HepG2 (cell line): ENCODE measurements around the gene PAQR7. TPM values are rescaled to one million over a fixed set of nuclear protein-coding genes. Genes with fewer than 3 reads are reported as not detected.

Experiments
- CC2D1A ChIP-seq: sonication (generic); formaldehyde crosslinking; IDR thresholded peaks from 2 replicates; pipeline ENCODE4 v1.8.1; 2023; ENCODE audit warnings: mild to moderate bottlenecking, missing genetic modification reagents
- HMG20B ChIP-seq: conservative IDR thresholded peaks from 2 replicates; pipeline ENCODE4 v1.6.1; 2016; ENCODE audit warnings: missing genetic modification reagents, missing compliant biosample characterization
- KAT8 ChIP-seq: IDR thresholded peaks from 2 replicates; pipeline ENCODE4 v1.6.1; 2016; ENCODE audit warnings: missing genetic modification reagents, missing compliant biosample characterization
- MTF2 ChIP-seq: sonication (generic); formaldehyde crosslinking; IDR thresholded peaks from 2 replicates; pipeline ENCODE4 v1.5.0; 2020; ENCODE audit warnings: missing genetic modification reagents, borderline replicate concordance
- NBN ChIP-seq: fragments of 450-650 bp; conservative IDR thresholded peaks from 2 replicates; pipeline ENCODE4 v1.6.1; 2017
- NKX3-1 ChIP-seq: sonication (generic); formaldehyde crosslinking; IDR thresholded peaks from 2 replicates; pipeline ENCODE4 v1.5.0; 2020; ENCODE audit warnings: missing genetic modification reagents
- NONO ChIP-seq, 2 experiments: fragments of 450-650 bp in 1 of 2; sonication (generic) in 1 of 2; formaldehyde crosslinking in 1 of 2; IDR thresholded peaks in 1 of 2; conservative IDR thresholded peaks in 1 of 2; 2 replicates each; pipeline versions ENCODE4 v1.6.1 to v1.8.0; 2017 to 2022; ENCODE audit warnings: mild to moderate bottlenecking in 1 of 2, missing genetic modification reagents in 1 of 2, moderate library complexity in 1 of 2
- POGZ ChIP-seq: sonication (generic); formaldehyde crosslinking; IDR thresholded peaks from 2 replicates; pipeline ENCODE4 v1.4.0; 2020; ENCODE audit warnings: mild to moderate bottlenecking, missing genetic modification reagents
- TEAD2 ChIP-seq: sonication (generic); formaldehyde crosslinking; IDR thresholded peaks from 2 replicates; pipeline ENCODE4 v1.9.0; 2021; ENCODE audit warnings: missing genetic modification reagents
- TGIF2 ChIP-seq: IDR thresholded peaks from 2 replicates; pipeline ENCODE4 v1.6.1; 2016; ENCODE audit warnings: control low read depth, missing compliant biosample characterization
- ZBTB21 ChIP-seq: sonication (generic); formaldehyde crosslinking; IDR thresholded peaks from 2 replicates; pipeline ENCODE4 v1.4.0; 2020; ENCODE audit warnings: missing genetic modification reagents
- ZFP1 ChIP-seq: IDR thresholded peaks from 2 replicates; pipeline ENCODE4 v1.6.1; 2016
- ZFP36L1 ChIP-seq: sonication (generic); formaldehyde crosslinking; IDR thresholded peaks from 2 replicates; pipeline ENCODE4 v1.8.0; 2022; ENCODE audit warnings: mild to moderate bottlenecking, missing genetic modification reagents, moderate library complexity
- ZFP36L2 ChIP-seq: sonication (generic); formaldehyde crosslinking; IDR thresholded peaks from 2 replicates; pipeline ENCODE4 v1.4.0; 2020; ENCODE audit warnings: missing genetic modification reagents
- ZNF180 ChIP-seq: sonication (generic); formaldehyde crosslinking; IDR thresholded peaks from 2 replicates; pipeline ENCODE4 v1.4.0; 2020; ENCODE audit warnings: low read depth, missing genetic modification reagents, borderline replicate concordance
- ZNF24 ChIP-seq: fragments of 450-650 bp; IDR thresholded peaks from 2 replicates; pipeline ENCODE4 v1.6.1; 2017; ENCODE audit warnings: antibody characterized with exemption, mild to moderate bottlenecking
- ZNF383 ChIP-seq: sonication (generic); formaldehyde crosslinking; IDR thresholded peaks from 2 replicates; pipeline ENCODE4 v1.4.0; 2020; ENCODE audit warnings: missing genetic modification reagents, mild to moderate bottlenecking, borderline replicate concordance
- ZNF451 ChIP-seq: sonication (generic); formaldehyde crosslinking; IDR thresholded peaks from 2 replicates; pipeline ENCODE4 v1.5.0; 2020; ENCODE audit warnings: mild to moderate bottlenecking, missing genetic modification reagents
- ZNF670 ChIP-seq: sonication (generic); formaldehyde crosslinking; IDR thresholded peaks from 2 replicates; pipeline ENCODE4 v1.8.0; 2022; ENCODE audit warnings: mild to moderate bottlenecking, missing genetic modification reagents, borderline replicate concordance
- ZNF7 ChIP-seq: IDR thresholded peaks from 2 replicates; pipeline ENCODE4 v1.6.1; 2016; ENCODE audit warnings: missing biosample characterization, missing genetic modification reagents
- ZNF761 ChIP-seq: sonication (generic); formaldehyde crosslinking; conservative IDR thresholded peaks from 2 replicates; pipeline ENCODE4 v1.4.0; 2020; ENCODE audit warnings: mild to moderate bottlenecking, missing genetic modification reagents
- ZNF83 ChIP-seq: sonication (generic); formaldehyde crosslinking; IDR thresholded peaks from 2 replicates; pipeline ENCODE4 v1.4.0; 2020; ENCODE audit warnings: missing genetic modification reagents, mild to moderate bottlenecking, borderline replicate concordance
- ZSCAN25 ChIP-seq: sonication (generic); formaldehyde crosslinking; IDR thresholded peaks from 2 replicates; pipeline ENCODE4 v1.8.0; 2022; ENCODE audit warnings: mild to moderate bottlenecking, missing genetic modification reagents
- polyA plus RNA-seq, 8 experiments: library from polyadenylated mRNA; depleted of rRNA in 3 of 8; stranded (reverse) in 7 of 8; unstranded in 1 of 8; fragments of >200 nt; fragmentation: Illumina TruSeq in 4 of 8; extraction: Trizol in 4 of 8; gene quantifications; 2 replicates each; pipeline versions ENCODE4 v1.2.1 to v1.2.3, GENCODE V29; 2011 to 2016; ENCODE audit warnings: low read depth in 4 of 8, missing spikeins in 1 of 8, mixed read lengths in 1 of 8; ENCODE audit not compliant: insufficient read depth in 1 of 8
- total RNA-seq, 5 experiments: library from RNA; depleted of rRNA; stranded (reverse); fragments of >200 nt; fragmentation: Illumina TruSeq; extraction: Trizol; gene quantifications; 2 replicates each; pipeline ENCODE4 v1.2.3, GENCODE V29; 2016; ENCODE audit warnings: low read depth in 1 of 5
- TF ChIP-seq, protein P1 (sequence below): sonication (generic); formaldehyde crosslinking; IDR thresholded peaks from 2 replicates; pipeline ENCODE4 v1.5.0; 2020; ENCODE audit warnings: missing genetic modification reagents
- TF ChIP-seq, protein P2 (sequence below): sonication (generic); formaldehyde crosslinking; conservative IDR thresholded peaks from 2 replicates; pipeline ENCODE4 v1.4.0; 2020; ENCODE audit warnings: missing genetic modification reagents
- TF ChIP-seq, protein P3 (sequence below): sonication (generic); formaldehyde crosslinking; IDR thresholded peaks from 2 replicates; pipeline ENCODE4 v1.8.0; 2022; ENCODE audit warnings: mild to moderate bottlenecking, missing genetic modification reagents; ENCODE audit not compliant: insufficient replicate concordance
- TF ChIP-seq, protein P4 (sequence below): IDR thresholded peaks from 2 replicates; pipeline ENCODE4 v1.6.1; 2018; ENCODE audit warnings: missing genetic modification reagents, mild to moderate bottlenecking, missing compliant biosample characterization

PAQR7 gene
- total and polyA plus RNA-seq, 2 of the 13 experiments (the other 11 are each of a cell fraction or from before 2014, with no cell fraction given) = 13.2 to 16.6 TPM

DNA sequence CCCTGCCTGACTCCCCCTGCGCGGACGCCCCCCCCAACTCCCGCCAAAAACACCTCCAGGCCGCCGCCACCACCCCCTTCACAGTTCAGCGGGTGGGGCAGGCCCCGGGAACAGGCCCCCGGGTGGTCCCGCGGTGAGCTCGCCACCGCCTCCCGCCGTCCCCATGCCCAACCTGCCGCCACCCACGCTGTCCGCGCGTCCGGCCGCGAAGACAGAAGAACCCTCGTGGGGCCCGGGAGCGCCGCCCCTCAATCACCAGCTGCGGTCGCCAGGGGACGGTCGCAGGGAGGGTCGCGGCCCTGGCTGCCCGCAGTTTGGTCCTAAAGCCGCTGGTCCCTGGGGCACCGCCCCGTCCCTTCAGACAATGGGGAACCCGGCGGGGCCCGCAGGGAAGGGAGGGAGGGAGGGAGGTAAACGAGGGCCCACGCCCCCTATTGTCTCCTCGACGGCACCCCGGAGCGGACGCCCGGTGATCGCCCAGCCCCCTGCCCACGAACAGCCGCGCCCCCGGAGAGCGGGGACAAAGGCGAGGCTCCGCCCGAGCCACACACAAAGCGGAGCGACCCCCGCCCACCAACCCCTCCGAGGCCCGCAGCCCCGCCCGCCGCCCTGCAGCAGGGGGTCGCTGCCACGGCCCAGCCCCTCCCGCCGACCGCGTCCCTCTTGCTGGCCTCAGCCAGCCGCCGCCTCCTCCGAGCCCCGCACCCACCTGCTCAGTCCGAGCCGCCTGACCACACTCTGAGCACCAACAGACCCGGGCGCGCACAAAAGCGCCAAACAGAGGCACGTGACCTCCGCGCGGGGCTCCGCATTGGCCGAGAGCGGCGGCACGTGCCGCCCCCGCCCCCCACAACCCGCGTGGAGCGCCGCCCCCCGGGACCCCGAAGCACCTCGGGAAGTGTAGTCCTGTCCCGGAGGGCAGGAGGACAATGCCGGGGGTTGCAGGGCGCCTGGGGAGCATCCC lies 30.5 kb upstream of the PAQR7 start, which contains the start of gene STMN1 (continued):
- TF ChIP-seq, protein P1, sequence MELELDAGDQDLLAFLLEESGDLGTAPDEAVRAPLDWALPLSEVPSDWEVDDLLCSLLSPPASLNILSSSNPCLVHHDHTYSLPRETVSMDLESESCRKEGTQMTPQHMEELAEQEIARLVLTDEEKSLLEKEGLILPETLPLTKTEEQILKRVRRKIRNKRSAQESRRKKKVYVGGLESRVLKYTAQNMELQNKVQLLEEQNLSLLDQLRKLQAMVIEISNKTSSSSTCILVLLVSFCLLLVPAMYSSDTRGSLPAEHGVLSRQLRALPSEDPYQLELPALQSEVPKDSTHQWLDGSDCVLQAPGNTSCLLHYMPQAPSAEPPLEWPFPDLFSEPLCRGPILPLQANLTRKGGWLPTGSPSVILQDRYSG (CRISPR knock-in tag) = no peak
- TF ChIP-seq ZBTB21 = no peak
- TF ChIP-seq ZFP36L1 (CRISPR knock-in tag) = no peak
- no peak for TF ChIP-seq ZNF24
- no peak for TF ChIP-seq ZNF670 (CRISPR knock-in tag)
- no peak for TF ChIP-seq MTF2 (CRISPR knock-in tag)
- TF ChIP-seq ZNF761 (CRISPR knock-in tag) = 0 out of 2 replicates have a peak, but pooled peaks have one; percentile 25
- no peak; the same call in 1 of the 2 replicates for TF ChIP-seq POGZ
- TF ChIP-seq ZSCAN25 (CRISPR knock-in tag) = no peak; the same call in 1 of the 2 replicates
- TF ChIP-seq TGIF2 (CRISPR knock-in tag) = 0 out of 2 replicates have a peak, but pooled peaks have one; percentile 2
- TF ChIP-seq ZNF383 (CRISPR knock-in tag) = no peak
- TF ChIP-seq ZNF451 (CRISPR knock-in tag) = no peak
- TF ChIP-seq CC2D1A = no peak
- no peak for TF ChIP-seq ZFP1 (CRISPR knock-in tag)
- no peak for TF ChIP-seq ZFP36L2
- TF ChIP-seq KAT8 (CRISPR knock-in tag) = no peak
- no peak for TF ChIP-seq ZNF180 (CRISPR knock-in tag)
- TF ChIP-seq, protein P2, sequence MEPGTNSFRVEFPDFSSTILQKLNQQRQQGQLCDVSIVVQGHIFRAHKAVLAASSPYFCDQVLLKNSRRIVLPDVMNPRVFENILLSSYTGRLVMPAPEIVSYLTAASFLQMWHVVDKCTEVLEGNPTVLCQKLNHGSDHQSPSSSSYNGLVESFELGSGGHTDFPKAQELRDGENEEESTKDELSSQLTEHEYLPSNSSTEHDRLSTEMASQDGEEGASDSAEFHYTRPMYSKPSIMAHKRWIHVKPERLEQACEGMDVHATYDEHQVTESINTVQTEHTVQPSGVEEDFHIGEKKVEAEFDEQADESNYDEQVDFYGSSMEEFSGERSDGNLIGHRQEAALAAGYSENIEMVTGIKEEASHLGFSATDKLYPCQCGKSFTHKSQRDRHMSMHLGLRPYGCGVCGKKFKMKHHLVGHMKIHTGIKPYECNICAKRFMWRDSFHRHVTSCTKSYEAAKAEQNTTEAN (CRISPR knock-in tag) = no peak; the same call in 1 of the 2 replicates
- TF ChIP-seq, protein P3, sequence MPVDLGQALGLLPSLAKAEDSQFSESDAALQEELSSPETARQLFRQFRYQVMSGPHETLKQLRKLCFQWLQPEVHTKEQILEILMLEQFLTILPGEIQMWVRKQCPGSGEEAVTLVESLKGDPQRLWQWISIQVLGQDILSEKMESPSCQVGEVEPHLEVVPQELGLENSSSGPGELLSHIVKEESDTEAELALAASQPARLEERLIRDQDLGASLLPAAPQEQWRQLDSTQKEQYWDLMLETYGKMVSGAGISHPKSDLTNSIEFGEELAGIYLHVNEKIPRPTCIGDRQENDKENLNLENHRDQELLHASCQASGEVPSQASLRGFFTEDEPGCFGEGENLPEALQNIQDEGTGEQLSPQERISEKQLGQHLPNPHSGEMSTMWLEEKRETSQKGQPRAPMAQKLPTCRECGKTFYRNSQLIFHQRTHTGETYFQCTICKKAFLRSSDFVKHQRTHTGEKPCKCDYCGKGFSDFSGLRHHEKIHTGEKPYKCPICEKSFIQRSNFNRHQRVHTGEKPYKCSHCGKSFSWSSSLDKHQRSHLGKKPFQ (CRISPR knock-in tag) = no peak
- TF ChIP-seq HMG20B (CRISPR knock-in tag) = no peak
- TF ChIP-seq NBN = no peak
- no peak for TF ChIP-seq ZNF7 (CRISPR knock-in tag)
- TF ChIP-seq TEAD2 = no peak
- no peak for TF ChIP-seq ZNF83
- TF ChIP-seq, protein P4, sequence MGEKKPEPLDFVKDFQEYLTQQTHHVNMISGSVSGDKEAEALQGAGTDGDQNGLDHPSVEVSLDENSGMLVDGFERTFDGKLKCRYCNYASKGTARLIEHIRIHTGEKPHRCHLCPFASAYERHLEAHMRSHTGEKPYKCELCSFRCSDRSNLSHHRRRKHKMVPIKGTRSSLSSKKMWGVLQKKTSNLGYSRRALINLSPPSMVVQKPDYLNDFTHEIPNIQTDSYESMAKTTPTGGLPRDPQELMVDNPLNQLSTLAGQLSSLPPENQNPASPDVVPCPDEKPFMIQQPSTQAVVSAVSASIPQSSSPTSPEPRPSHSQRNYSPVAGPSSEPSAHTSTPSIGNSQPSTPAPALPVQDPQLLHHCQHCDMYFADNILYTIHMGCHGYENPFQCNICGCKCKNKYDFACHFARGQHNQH (CRISPR knock-in tag) = no peak
- TF ChIP-seq NONO (IDR thresholded peaks at IDR 0.05) = no peak
- TF ChIP-seq NONO (CRISPR knock-in tag; conservative IDR thresholded peaks at IDR 0.05) = 0 out of 2 replicates have a peak, but pooled peaks have one; percentile 6
- no peak for TF ChIP-seq NKX3-1 (CRISPR knock-in tag)
